Neural cell (in vitro differentiated cells): ENCODE measurements around the gene COMTD1.

ENCODE experiments used
- EP300 ChIP-seq: fragments of 450-650 bp; conservative IDR thresholded peaks from 2 replicates; pipeline ENCODE4 v1.6.1; 2014; ENCODE audit warnings: antibody characterized with exemption, mild to moderate bottlenecking, moderate library complexity; ENCODE audit not compliant: poor library complexity, severe bottlenecking
- RAD21 ChIP-seq: fragments of 450-650 bp; conservative IDR thresholded peaks from 2 replicates; pipeline ENCODE4 v1.6.1; 2014; ENCODE audit warnings: antibody characterized with exemption, mild to moderate bottlenecking, moderate library complexity
- TAF1 ChIP-seq: IDR thresholded peaks from 2 replicates; pipeline ENCODE4 v1.6.1; 2012; ENCODE audit warnings: low read depth
- TF ChIP-seq, protein P1 (sequence below): fragments of 450-650 bp; IDR thresholded peaks from 2 replicates; pipeline ENCODE4 v1.5.1; 2014; ENCODE audit warnings: antibody characterized with exemption, mild to moderate bottlenecking, moderate library complexity; ENCODE audit not compliant: poor library complexity, severe bottlenecking

DNA sequence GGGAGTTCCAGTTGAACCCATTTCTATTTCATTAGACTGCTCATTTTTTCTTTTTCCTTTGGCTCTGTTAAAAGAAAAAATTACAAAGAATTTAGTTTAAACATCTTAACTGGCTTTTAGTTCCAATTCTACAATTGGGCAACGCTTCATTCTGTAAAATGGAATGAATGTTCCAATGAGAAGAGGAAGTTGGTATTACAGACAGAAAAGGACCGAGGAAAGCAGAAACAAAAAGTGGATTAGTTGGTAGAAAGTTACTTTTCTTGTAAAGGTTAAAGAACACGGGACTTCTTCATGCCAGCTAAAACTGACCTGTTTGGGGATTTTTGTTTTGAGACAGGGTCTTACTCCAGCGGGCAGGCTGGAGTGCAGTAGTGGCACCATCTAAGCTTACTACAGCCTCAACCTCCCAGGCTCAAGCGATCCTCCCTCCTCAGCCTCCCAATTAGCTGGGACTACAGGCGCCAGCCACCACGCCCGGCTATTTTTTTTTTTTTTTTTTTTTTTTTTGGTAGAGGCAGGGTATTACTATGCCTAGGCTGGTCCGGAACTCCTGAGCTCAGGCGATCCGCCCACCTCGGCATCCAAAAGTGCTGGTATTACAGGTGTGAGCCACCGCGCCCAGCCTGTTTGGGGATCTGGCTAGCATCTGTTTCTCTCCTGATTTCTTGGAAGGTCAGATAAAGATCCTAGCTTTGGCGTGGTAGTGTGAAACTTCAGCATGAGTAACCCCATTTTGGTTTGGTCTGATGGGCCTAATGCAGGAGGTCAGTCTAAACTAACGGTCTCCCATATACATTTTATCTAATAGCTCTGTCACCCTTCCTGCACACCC is 26.5 kb downstream of the COMTD1 start:
- TF ChIP-seq, protein P1, sequence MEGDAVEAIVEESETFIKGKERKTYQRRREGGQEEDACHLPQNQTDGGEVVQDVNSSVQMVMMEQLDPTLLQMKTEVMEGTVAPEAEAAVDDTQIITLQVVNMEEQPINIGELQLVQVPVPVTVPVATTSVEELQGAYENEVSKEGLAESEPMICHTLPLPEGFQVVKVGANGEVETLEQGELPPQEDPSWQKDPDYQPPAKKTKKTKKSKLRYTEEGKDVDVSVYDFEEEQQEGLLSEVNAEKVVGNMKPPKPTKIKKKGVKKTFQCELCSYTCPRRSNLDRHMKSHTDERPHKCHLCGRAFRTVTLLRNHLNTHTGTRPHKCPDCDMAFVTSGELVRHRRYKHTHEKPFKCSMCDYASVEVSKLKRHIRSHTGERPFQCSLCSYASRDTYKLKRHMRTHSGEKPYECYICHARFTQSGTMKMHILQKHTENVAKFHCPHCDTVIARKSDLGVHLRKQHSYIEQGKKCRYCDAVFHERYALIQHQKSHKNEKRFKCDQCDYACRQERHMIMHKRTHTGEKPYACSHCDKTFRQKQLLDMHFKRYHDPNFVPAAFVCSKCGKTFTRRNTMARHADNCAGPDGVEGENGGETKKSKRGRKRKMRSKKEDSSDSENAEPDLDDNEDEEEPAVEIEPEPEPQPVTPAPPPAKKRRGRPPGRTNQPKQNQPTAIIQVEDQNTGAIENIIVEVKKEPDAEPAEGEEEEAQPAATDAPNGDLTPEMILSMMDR, result no peak
- TF ChIP-seq TAF1 (no peak), EP300 (no peak), RAD21 (no peak)
